Measurements from ENCODE around the gene TFEC. TPM values are rescaled to one million over a fixed set of nuclear protein-coding genes. Genes with fewer than 3 reads are reported as not detected.
A peak's percentile ranks its signal among the peaks of the same experiment; 100 is the strongest.
"Not testable (repeated sequence)": the region's sequence is repeated elsewhere in the genome, so short reads cannot be mapped to it uniquely, and the experiment has no call there.

TFEC gene
- total RNA-seq, 1 donor, result 26.4 TPM

DNA sequence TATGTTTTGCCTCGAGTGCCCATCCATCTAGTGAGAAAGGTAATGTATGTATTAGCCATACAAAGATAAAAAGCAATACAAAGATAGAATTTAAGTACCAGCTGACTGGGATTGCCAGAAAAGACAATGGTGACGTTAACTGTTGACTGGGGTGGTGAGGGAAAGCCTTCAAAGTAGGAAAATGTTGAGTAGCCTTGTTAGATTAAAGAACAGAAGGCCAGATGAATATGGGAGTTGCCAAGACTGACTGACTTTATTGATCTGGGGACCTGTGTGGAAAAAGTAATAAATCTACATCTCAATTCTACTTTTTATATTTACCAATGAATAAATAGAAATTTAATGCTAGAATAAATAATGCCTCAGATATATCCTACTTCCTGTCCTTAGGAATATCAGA lies 97.7 kb downstream of the TFEC start:
- no peak for DNase-seq (ENCODE audit: low read depth in 2 of 3, low spot score in 2 of 3)

DNA sequence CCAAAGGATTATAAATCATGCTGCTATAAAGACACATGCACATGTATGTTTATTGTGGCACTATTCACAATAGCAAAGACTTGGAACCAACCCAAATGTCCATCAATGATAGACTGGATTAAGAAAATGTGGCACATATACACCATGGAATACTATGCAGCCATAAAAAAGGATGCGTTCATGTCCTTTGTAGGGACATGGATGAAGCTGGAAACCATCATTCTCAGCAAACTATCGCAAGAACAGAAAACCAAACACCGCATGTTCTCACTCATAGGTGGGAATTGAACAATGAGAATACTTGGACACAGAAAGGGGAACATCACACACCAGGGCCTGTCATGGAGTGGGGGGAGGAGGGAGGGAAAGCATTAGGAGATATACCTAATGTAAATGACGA lies 100.4 kb downstream of the TFEC start:
- DNase-seq (ENCODE audit: low read depth in 2 of 3, low spot score in 2 of 3), result not testable (repeated sequence)

DNA sequence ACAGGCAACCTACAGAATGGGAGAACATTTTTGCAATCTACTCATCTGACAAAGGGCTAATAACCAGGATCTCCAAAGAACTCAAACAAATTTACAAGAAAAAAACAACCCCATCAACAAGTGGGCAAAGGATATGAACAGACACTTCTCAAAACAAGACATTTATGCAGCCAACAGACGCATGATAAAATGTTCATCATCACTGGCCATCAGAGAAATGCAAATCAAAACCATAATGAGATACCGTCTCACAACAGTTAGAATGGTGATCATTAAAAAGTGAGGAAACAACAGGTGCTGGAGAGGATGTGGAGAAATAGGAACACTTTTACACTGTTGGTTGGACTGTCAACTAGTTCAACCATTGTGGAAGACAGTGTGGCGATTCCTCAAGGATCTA lies 100.8 kb downstream of the TFEC start:
- DNase-seq (ENCODE audit: low read depth in 2 of 3, low spot score in 2 of 3), result not testable (repeated sequence)

GRCh38 chr7:115924411-115924810 lies 106.2 kb downstream of the TFEC start:
- DNase-seq (ENCODE audit: low read depth in 2 of 3, low spot score in 2 of 3), result no peak

DNA sequence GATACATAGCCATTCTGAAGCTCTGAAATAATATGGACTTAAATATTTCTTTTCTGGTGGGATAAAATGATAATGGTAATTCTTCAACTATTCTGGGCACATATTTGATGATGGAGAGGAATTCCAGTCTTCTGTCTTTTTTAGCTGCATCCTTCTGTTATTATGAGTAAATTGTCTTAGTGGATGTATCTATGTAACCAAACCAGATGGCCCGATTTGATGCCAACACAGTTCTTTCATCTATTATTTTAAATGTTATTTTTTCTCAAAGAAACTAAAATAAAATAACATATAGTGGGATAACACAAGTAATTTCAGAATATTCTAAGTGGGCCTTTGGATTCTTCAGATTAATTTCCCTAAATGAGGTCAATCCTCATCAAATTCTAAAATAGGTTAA lies 110.2 kb downstream of the TFEC start:
- DNase-seq (ENCODE audit: low read depth in 2 of 3, low spot score in 2 of 3), result no peak

DNA sequence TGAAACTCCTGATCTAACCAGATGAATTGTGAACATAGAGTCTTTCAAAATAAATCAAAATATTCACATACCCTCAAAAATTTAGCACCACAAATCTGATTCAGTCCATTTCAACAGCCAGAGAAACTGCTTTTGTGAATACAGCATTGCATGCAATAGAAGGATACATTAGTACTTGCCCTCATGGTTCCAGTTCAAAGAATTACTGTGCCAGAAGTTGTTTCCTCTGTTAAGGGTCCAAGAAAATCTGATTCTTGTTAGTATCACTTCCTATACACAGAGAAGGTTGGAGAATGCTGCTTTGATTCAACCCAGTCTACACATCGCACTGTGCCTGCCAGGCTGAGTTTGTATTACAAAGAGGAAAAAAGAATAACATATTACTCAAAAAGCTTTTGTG lies 115.6 kb downstream of the TFEC start:
- no peak for DNase-seq (ENCODE audit: low read depth in 2 of 3, low spot score in 2 of 3)

DNA sequence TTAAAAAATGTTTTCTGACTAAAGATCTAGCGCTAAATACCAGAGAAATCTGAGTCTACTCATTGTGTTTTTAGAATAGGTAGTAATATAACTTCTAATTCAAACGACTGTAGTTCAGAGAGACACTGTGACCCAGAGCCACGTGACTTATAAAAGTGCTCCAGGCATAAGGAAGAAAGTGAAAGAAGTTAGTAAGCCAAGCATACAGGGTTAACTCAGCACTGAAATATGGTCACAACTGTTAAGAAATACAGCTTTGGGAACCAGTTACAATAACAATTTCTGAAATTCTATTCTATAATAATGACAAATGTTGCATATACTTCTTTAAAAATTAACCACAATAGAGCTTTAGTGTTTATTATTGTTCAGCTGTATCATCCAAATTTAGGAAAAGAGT lies 119.1 kb downstream of the TFEC start:
- DNase-seq (ENCODE audit: low read depth in 2 of 3, low spot score in 2 of 3), result no peak

DNA sequence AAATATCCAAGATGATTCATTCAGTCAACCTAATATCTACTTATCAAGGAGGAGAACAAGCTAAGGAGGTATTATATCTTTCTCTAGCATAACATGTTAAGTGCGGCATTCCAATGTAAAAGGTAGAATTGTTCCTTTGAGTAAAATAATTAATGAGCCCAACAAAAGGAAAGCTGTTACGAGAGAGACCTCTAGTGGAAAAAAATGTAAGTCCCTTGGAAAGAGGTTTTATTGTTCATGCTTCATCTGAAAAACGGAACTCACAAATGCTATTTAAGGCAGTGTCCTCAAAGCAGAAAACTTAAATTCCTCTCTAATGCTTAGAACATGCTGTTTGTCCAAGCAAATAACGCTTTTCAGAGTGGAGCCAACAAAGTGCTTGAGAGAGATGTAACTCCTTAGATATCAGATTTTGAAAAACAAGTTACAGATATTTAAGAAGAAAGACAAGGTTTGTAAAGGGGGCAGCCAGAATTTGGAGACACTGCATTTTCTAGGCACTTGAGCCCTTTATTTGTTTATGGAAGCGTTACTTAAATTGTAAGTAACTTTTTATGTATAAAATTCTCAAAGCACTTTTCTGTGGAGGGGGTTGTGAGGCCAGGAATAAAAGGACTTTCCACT lies 119.9 kb downstream of the TFEC start:
- peak in 2 of 3 donors; percentile 32 to 75 for DNase-seq (ENCODE audit: low read depth in 2 of 3, low spot score in 2 of 3)

DNA sequence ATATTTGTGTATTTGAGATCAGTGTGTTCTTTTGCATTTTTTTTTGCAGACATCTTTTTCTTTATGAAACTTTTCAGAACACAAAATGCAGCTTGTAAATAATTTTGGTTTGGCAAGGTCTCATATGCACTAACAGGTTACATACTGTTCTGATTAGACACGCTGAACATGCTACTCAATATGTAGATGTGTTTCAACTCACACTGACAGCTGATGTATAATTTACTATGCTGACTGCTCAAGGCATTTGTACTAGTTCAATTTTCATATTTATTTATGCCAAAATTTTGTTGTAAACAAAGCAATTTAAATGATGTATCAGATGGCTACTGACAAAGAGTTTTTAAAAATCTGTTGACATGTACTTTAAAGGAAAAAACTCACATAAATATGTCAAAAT lies 123.8 kb downstream of the TFEC start:
- DNase-seq (ENCODE audit: low read depth in 2 of 3, low spot score in 2 of 3), result no peak

GRCh38 chr7:115889669-115889984 lies 140.9 kb downstream of the TFEC start:
- DNase-seq (ENCODE audit: low read depth in 2 of 3, low spot score in 2 of 3), result no peak

DNA sequence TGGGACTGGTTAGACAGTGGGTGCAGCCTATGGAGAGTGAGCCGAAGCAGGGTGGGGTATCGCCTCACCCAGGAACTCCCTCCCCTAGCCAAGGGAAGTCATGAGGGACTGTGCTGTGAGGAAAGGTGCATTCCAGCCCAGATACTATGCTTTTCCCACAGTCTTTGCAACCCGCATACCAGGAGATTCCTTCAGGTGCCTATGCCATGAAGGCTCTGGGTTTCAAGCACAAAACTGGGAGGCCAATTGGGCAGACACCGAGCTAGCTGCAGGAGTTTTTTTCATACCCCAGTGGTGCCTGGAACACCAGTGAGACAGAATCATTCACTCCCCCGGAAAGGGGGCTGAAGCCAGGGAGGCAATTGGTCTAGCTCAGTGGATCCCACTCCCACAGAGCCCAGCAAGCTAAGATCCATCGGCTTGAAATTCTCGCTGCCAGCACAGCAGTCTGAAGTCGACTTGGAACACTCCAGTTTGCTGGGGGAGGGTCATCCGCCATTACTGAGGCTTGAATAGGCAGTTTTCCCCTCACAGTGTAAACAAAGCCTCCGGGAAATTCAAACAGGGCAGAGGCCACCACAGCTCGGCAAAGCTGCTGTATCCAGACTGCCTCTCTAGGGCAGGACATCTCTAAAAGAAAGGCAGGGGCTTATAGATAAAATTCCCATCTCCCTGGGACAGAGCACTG lies 141.4 kb downstream of the TFEC start:
- DNase-seq (ENCODE audit: low read depth in 2 of 3, low spot score in 2 of 3), result no peak

DNA sequence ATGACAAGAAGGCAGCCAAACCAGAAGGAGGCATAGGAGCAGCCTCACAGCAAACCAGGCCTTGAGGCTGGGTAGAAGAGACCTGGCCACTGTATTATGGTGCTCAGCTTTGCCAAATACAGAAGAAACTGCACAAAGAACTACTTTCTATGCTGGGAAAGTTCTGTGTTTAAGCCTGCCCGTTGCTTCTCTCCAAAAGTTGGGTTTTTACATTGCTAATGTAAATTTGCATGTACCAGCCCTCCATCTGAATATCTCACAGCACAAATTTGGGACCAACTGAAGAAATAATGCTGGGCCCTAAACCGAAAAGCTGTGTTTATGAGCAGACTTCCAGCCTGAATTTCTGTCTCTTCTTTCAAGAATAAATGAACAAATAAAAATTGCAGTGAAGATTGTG lies 145.0 kb downstream of the TFEC start:
- no peak for DNase-seq (ENCODE audit: low read depth in 2 of 3, low spot score in 2 of 3)

Other genes with a start within 250 kb of the TFEC start
- gene TES, start 179.8 kb upstream of the TFEC start, total RNA-seq, result 88.1 TPM

Data from hematopoietic multipotent progenitor cell (in vitro differentiated cells).